Renal pelvis (tissue), 4 donors: ENCODE measurements around the gene SORBS1. TPM values are rescaled to one million over a fixed set of nuclear protein-coding genes. Genes with fewer than 3 reads are reported as not detected.

Source experiments
- DNase-seq: peaks from one replicate; pipeline ENCODE4 v3.0.0-alpha.2; 2013
- polyA plus RNA-seq, 3 donors: library from polyadenylated mRNA; unstranded; fragments of 120-200 nt; gene quantifications; one replicate each; pipeline ENCODE4 v1.2.1, GENCODE V29; 2013; ENCODE audit not compliant: insufficient read length in 3 of 3

SORBS1 gene
- polyA plus RNA-seq, 3 donors, result 27.0 to 35.1 (median 28.2) TPM

DNA sequence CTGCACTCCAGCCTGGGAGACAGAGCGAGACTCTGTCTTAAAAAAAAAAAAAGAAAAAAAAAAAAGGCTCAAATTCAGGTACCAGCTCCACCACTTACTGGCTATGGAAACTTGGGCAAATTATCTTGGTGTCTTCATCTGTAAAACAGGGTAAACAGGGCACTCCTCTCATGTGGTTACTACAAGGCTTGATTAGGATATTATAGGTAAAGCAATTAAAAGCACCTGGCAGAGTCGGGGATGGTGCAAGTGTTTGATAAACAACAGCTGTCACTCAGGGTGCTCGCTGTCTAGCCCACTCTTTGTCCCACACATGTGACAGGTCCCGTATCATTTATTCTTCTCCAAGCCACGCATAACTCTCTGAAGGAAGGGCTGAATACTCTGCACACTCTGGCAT is 96.9 kb downstream of the SORBS1 start:
- DNase-seq, result no peak

DNA sequence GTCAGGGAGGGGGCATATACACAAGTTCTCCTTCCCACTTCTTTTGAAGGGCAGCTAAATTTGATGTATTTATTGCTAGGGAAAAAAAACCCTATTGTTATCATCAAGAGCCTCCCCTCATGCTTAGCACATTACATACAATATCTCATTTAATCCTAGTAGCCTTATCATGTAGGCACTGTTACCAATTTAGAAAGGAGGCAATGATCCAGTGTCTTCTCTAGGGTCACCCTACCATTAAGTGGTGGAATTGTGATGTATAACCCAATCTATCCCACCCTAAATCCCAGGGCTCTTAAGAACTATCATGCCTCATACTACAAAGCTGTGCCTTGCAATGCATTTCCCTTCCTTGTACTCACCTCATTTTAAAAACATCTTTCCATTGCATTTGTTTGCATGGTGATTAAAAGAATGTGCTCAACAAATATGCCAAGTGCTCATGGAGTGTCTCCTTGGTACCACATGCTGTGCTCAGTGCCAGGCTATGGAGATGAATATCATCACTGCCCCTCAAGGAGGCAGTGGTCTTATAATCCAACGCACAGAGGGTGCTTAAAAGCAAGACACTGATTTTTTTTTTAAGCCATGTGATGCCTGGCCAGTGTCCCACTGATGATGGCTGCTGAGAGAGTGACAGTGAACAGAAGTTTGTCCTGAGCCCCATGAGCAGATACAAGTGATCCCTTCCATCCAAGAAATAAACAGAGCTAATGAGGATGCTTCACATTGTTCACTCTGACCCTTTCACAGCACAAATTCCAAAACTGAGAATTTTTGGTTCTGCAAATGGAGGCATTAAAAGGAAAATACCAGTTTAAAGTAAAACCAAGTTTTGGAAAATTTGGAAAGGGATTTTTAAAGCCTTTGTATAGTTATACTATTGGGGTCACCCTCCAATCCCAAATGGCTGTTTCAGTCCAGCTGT is 98.2 kb downstream of the SORBS1 start:
- DNase-seq, result no peak

DNA sequence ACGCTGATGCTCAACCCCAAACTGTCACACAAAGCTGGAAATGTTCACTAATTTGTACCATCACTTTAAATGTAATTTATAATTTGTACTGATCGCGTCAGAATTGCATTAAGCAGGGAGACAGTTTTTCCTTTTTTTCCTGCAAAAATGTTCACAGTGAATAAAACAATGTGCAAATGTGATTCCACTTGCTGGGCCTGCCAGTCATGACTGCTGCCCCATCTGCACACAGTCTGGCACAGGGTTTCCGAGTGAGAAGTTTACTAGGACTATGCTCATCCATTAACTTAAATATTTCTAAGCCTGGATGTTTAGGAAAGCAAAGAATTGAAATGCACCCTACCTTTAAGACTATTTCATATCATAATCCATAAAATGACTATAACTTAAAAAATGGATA is 99.6 kb downstream of the SORBS1 start:
- DNase-seq, result no peak

GRCh38 chr10:95459446-95460045 is 101.6 kb downstream of the SORBS1 start:
- peak; percentile 92 for DNase-seq

DNA sequence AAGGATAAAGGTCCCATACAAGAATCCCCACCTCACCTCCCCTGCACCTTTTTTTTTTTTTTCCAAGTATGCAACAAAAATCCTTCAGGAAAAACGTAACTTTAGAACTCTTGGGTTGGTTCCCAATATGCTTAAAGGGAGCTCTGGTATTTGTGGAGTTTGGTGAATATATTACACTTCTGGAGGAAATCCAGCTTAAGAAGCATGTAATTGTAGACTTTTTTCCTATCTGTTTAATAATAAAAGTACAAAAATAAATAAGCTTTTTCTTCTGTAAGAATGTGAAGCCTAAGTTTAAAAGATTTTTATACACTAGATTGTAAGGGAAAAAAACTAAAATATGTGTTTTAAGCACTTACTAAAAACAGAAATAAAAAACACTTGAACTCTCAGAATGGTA is 102.3 kb downstream of the SORBS1 start:
- DNase-seq, result no peak

DNA sequence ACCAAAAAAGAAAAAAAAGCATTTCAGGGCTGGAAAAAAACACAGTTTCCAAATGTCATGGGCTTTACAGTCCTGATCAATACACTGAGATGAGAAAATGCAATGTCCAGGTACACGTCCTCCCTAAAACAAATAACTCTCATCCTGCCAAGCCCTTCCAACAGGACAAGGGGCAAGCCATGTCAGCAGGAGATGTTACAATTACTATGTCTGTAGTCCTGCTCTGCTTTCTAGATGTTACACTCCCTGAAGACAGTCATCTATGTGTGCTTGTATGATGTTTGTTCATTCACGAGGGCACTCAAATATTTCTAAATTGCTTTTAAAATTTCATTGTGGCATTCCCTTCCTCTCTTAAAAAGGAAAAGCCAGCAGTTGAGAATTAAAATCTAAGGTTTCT is 103.2 kb downstream of the SORBS1 start:
- no peak for DNase-seq

- DNase-seq, result no peak
These were observed 103.8 kb downstream of the SORBS1 start for GRCh38 chr10:95457319-95457886.

GRCh38 chr10:95456516-95456915 is 104.7 kb downstream of the SORBS1 start:
- no peak for DNase-seq

DNA sequence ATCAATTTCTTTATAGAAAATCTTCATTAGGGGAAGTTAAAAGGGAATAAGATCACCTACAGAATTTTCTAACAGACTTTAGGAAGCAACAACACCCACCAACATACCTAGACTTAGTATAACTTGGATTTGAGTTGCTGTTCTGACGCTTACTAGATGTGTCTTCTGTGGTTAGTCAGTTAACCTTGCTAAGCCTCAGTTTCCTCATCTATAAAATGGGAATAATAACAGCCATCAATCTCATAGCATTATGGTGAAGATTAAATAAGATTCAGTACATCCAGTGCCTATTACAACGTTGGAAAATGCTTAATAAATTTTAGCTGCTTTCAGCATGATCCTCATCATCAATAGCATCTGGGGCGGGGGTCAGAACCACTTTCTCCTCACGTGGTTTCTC is 106.2 kb downstream of the SORBS1 start:
- DNase-seq, result no peak

GRCh38 chr10:95454356-95454755 is 106.8 kb downstream of the SORBS1 start:
- DNase-seq, result no peak

GRCh38 chr10:95451568-95452524 is 109.3 kb downstream of the SORBS1 start:
- DNase-seq, result no peak

DNA sequence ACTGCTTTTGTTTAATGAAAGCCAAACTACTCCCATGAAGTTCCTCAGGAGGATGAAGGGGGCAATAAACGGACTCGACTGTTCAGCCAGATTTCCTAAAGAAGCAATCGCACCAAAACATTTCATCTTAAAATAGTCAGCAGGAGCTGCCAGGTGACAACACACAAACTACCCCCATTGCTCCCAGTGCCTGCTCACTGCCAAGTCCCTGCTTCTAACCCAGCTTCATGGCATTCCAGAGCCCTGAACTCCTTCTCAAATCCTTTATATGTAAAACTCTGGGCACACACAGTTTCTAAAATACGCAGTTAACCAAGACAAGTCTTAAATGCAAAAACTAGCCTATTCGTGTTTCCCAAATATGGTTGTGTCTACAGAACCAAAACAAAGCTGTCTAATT is 110.0 kb downstream of the SORBS1 start:
- DNase-seq, result no peak

- DNase-seq, result no peak
These were observed 111.0 kb downstream of the SORBS1 start for GRCh38 chr10:95450188-95450587.

DNA sequence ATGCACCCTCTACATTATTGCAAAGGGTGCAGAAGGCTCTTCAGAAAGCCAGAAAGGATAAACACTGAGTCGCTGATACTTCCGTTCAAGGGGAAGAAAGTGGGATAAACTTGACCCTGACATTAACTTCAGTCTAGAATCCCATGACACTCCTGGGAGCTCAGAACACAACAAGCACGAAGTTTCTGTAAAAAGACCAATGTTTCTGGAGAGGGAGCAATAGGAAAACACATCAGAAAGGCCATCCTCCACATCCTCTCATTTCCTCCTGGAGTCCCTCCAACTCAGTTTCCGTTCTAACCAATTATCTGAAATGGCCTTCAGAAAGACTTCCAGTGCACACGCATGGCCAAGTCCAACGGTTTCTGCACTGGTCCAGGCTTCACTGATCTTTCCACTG is 113.5 kb downstream of the SORBS1 start:
- peak; percentile 83 for DNase-seq

DNA sequence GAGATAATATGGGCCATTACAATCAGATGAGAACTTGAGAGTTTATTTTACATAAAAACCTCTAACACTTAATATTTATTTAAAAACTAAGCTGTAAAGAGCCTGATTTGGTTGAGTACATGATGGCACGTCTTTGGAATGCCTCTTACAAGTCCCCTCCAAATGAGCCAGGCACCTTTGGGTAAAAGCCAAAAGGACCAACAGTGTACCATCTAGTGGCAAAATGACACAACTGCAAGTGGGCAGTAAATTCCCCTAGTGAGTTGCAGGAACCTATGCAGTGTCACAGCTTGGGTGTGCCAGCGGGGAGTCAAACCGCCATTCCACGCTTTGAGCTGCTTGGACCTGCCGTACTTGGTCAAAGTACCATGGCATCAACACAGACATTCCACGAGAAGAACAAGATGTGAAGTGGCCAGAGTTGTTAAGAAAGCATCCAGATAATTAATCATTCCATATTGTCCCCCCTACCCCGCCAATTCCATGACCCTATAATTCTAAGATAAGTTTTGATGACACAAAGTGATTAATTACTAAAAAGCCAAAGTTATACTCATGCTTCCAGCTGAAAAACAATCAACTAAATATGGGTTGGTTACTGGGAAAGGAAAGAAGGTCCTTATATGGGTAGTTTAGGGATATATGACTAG is 115.2 kb downstream of the SORBS1 start:
- DNase-seq, result peak; percentile 49

GRCh38 chr10:95445223-95445836 is 115.8 kb downstream of the SORBS1 start:
- DNase-seq, result no peak

GRCh38 chr10:95444792-95445191 is 116.4 kb downstream of the SORBS1 start:
- DNase-seq, result no peak

- DNase-seq, result no peak
These were observed 117.5 kb downstream of the SORBS1 start for GRCh38 chr10:95443636-95444035.

DNA sequence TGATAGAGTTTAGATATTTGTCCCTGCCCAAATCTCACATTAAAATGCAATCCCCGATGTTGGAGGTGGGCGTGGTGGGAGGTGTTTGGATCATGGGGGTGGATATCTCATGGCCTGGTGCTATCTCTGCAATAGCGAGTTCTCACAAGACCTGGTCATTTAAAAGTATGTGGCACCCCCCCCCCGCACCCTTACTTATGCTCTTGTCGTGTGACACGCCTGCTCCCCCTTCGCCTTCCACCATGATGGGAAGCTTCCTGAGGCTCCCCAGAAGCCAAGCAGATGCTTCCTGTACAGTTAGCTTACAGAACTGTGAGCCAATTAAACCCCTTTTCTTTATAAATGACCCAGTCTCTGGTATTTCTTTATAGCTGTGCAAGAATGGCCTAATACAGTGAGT is 118.8 kb downstream of the SORBS1 start:
- no peak for DNase-seq

- DNase-seq, result no peak
These were observed 119.6 kb downstream of the SORBS1 start for GRCh38 chr10:95441547-95441923.
